Calu3 (cell line): Measurements from ENCODE around the gene GCNT1. TPM values are rescaled to one million over a fixed set of nuclear protein-coding genes. Genes with fewer than 3 reads are reported as not detected.
A peak's percentile ranks its signal among the peaks of the same experiment; 100 is the strongest.

Experiments
- BruUV-seq: library from RNA; stranded (reverse); fragments of 400-500 nt; replicated peaks from 2 replicates; lab custom pipeline; 2021; lab: Mats Ljungman, UMichigan
- CTCF ChIA-PET: fragments of 300-600 bp; sonication (Branson Sonifier 250); formaldehyde crosslinking; loops from one replicate; lab custom pipeline; 2022; ENCODE audit warnings: antibody characterized with exemption; lab: Charles Lee
- DNase-seq: peaks from one replicate; pipeline ENCODE4 v3.0.0; 2022
- H3K27ac Mint-ChIP-seq: one replicate; pipeline ENCODE4 v1.8.0; 2022; ENCODE audit warnings: mixed read lengths; ENCODE audit not compliant: unreplicated experiment
- H3K27me3 Mint-ChIP-seq: one replicate; pipeline ENCODE4 v1.8.0; 2022; ENCODE audit warnings: mixed read lengths; ENCODE audit not compliant: unreplicated experiment
- H3K36me3 Mint-ChIP-seq: one replicate; pipeline ENCODE4 v1.8.0; 2022; ENCODE audit warnings: mild to moderate bottlenecking, moderate library complexity, mixed read lengths; ENCODE audit not compliant: insufficient read depth, unreplicated experiment
- H3K4me1 Mint-ChIP-seq: one replicate; pipeline ENCODE4 v1.8.0; 2022; ENCODE audit warnings: mild to moderate bottlenecking, low read depth, mixed read lengths; ENCODE audit not compliant: unreplicated experiment
- H3K4me3 Mint-ChIP-seq: one replicate; pipeline ENCODE4 v1.8.0; 2022; ENCODE audit warnings: mild to moderate bottlenecking, low read depth, moderate library complexity, mixed read lengths; ENCODE audit not compliant: unreplicated experiment
- H3K9me3 Mint-ChIP-seq: one replicate; pipeline ENCODE4 v1.8.0; 2022; ENCODE audit warnings: low read depth, mixed read lengths; ENCODE audit not compliant: unreplicated experiment
- intact Hi-C: fragments of 100-400 bp; cut with micrococcal nuclease; formaldehyde crosslinking; loops from one replicate; pipeline ENCODE4 v1.10.0; 2022; ENCODE audit not compliant: unreplicated experiment
- total RNA-seq: library from RNA; stranded (reverse); gene quantifications from 2 replicates; pipeline ENCODE4 v1.2.3, GENCODE V29; 2022
- TF ChIP-seq, protein P1 (sequence below): fragments of 200-600 bp; IDR thresholded peaks from one replicate; pipeline ENCODE4 v1.8.0; 2022; ENCODE audit warnings: antibody characterized with exemption; ENCODE audit not compliant: unreplicated experiment

The GCNT1 gene
- total RNA-seq, 1 experiment from 2014 or later: 7.9 TPM

GRCh38 chr9:76516350-76516749, 57.4 kb downstream of the GCNT1 start:
- Mint-ChIP-seq H3K4me3 (no peak overlapping the region), H3K36me3 (no peaks in the 10 kb centered on the region), H3K27ac (no peak overlapping the region), H3K27me3 (no peaks in the 10 kb centered on the region), H3K4me1 (peaks cover 19% of the 10 kb centered on the region), H3K9me3 (no peaks in the 10 kb centered on the region)
- no peak for DNase-seq
- intact Hi-C loops: no loop called here
- TF ChIP-seq, protein P1, sequence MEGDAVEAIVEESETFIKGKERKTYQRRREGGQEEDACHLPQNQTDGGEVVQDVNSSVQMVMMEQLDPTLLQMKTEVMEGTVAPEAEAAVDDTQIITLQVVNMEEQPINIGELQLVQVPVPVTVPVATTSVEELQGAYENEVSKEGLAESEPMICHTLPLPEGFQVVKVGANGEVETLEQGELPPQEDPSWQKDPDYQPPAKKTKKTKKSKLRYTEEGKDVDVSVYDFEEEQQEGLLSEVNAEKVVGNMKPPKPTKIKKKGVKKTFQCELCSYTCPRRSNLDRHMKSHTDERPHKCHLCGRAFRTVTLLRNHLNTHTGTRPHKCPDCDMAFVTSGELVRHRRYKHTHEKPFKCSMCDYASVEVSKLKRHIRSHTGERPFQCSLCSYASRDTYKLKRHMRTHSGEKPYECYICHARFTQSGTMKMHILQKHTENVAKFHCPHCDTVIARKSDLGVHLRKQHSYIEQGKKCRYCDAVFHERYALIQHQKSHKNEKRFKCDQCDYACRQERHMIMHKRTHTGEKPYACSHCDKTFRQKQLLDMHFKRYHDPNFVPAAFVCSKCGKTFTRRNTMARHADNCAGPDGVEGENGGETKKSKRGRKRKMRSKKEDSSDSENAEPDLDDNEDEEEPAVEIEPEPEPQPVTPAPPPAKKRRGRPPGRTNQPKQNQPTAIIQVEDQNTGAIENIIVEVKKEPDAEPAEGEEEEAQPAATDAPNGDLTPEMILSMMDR: no peak
- no TSS peak for BruUV-seq
- CTCF ChIA-PET: no interaction called here

DNA sequence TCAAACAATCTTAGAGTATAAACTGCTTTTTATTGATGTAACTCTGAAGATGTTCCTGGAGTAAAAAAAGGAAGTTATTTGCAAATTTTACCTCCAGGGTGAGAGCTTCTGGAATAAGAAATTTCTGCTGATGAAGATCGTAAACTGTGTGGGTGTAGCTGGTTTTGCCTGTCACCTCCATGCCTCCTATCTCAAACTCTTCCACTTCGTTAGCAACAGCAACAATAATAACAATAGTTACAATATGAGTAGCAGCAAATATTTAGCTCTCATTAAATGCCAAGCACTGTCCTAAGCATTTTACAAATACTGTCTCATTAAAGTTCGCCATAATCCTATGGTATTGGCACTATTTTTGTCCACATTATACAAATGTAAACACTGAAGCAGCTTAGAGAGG, 57.9 kb downstream of the GCNT1 start:
- Mint-ChIP-seq H3K27me3 (no peaks in the 10 kb centered on the region), H3K27ac (no peak overlapping the region), H3K4me3 (no peak overlapping the region), H3K36me3 (no peaks in the 10 kb centered on the region), H3K9me3 (no peaks in the 10 kb centered on the region), H3K4me1 (peaks cover 24% of the 10 kb centered on the region)
- no peak for DNase-seq
- intact Hi-C loops: no loop called here
- CTCF ChIA-PET: no interaction called here
- no TSS peak for BruUV-seq
- TF ChIP-seq, protein P1: no peak

GRCh38 chr9:76519075-76519835, 60.3 kb downstream of the GCNT1 start:
- no peaks in the 10 kb centered on the region for H3K27me3 Mint-ChIP-seq
- H3K27ac Mint-ChIP-seq: peak overlapping the region; percentile 24
- H3K36me3 Mint-ChIP-seq: no peaks in the 10 kb centered on the region
- H3K4me1 Mint-ChIP-seq: peaks cover 26% of the 10 kb centered on the region
- no TSS peak for BruUV-seq
- CTCF ChIA-PET: no interaction called here
- TF ChIP-seq, protein P1: no peak
- peak overlapping the region; percentile 14 for H3K4me3 Mint-ChIP-seq
- intact Hi-C loops: no loop called here
- no peaks in the 10 kb centered on the region for H3K9me3 Mint-ChIP-seq
- peak; percentile 22 for DNase-seq

DNA sequence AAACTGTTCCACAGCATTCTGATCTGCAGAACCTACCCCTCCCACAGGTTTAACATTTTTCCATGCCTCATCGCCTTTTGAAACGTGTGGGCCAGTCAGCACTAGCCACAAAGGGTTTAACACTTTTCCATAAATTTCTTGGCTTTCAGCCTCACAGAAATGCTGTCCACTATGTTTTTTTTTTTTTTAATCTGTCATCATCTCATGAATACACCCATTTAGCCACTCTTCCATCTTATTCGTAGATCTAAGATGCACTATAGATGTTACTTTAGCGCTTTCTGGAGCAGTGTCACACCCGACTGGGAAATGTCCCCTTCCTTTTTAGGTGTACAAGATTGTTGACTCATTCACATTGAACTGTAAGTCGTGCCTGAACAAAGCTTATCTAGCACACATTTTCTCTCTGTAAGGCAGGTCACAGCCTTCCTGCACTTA, 62.3 kb downstream of the GCNT1 start:
- no peak for DNase-seq
- TF ChIP-seq, protein P1: no peak
- no TSS peak for BruUV-seq
- Mint-ChIP-seq H3K27me3 (no peaks in the 10 kb centered on the region), H3K4me3 (no peak overlapping the region), H3K27ac (peak overlapping the region; percentile 27), H3K36me3 (no peaks in the 10 kb centered on the region), H3K9me3 (no peaks in the 10 kb centered on the region), H3K4me1 (peaks cover 26% of the 10 kb centered on the region)
- intact Hi-C loops: no loop called here
- CTCF ChIA-PET: interaction anchor here (0.6 kb wide), 1 partner anchor 149 kb away, joined by 3 read pairs; no protein-coding TSS in a partner anchor
